Measurements from ENCODE around the gene YIF1B. TPM values are rescaled to one million over a fixed set of nuclear protein-coding genes. Genes with fewer than 3 reads are reported as not detected.

Gene YIF1B
- total RNA-seq, 2 donors from 2014 or later: 34.7 to 71.9 TPM

- intact Hi-C loops (cut with DNase I): loop anchor here (10.0 kb wide), 2 partner anchors 188 to 428 kb away; partner anchors contain the start of genes SIPA1L3 and WDR87
- Histone ChIP-seq H3K27ac (no peak overlapping the region), H3K4me3 (no peak overlapping the region), H3K9me3 (no peaks in the 10 kb centered on the region), H3K4me1 (replicated peaks) (no peaks in the 10 kb centered on the region), H3K27me3 (replicated peaks; ENCODE audit: insufficient read depth) (no peaks in the 10 kb centered on the region), H3K36me3 (no peaks in the 10 kb centered on the region)
- no peak for DNase-seq (ENCODE audit: low spot score)
- TF ChIP-seq POLR2A (IDR thresholded peaks at IDR 0.05) (no peak), CTCF (IDR thresholded peaks at IDR 0.05) (no peak), POLR2AphosphoS5 (IDR thresholded peaks at IDR 0.05) (no peak)
- 86% methylated on average over 9 of the region's 9 CpGs for WGBS
These were observed 17.5 kb upstream of the YIF1B start for GRCh38 chr19:38333245-38333644.

- intact Hi-C loops (cut with DNase I): loop anchor here (10.0 kb wide), 2 partner anchors 187 to 427 kb away; partner anchors contain the start of genes SIPA1L3 and WDR87
- no peak overlapping the region for H3K27ac ChIP-seq
These were observed 16.0 kb upstream of the YIF1B start for GRCh38 chr19:38331728-38332127.

GRCh38 chr19:38329651-38330050, 13.9 kb upstream of the YIF1B start:
- no peak for TF ChIP-seq POLR2A (IDR thresholded peaks at IDR 0.05)
- TF ChIP-seq CTCF (IDR thresholded peaks at IDR 0.05): no peak
- Histone ChIP-seq H3K27ac (no peak overlapping the region), H3K4me3 (no peak overlapping the region), H3K36me3 (peaks cover 0 to 13% of the 10 kb centered on the region in 2 donors), H3K27me3 (replicated peaks; ENCODE audit: insufficient read depth) (no peaks in the 10 kb centered on the region), H3K9me3 (no peaks in the 10 kb centered on the region), H3K4me1 (replicated peaks) (no peaks in the 10 kb centered on the region)
- intact Hi-C loops (cut with DNase I): loop anchor here (10.0 kb wide), 2 partner anchors 185 to 425 kb away; partner anchors contain the start of genes SIPA1L3 and WDR87
- no peak for DNase-seq (ENCODE audit: low spot score)
- 97% methylated on average over 7 of the region's 7 CpGs for WGBS

More at GRCh38 chr19:38331728-38332127, 16.0 kb upstream of the YIF1B start:
- Histone ChIP-seq H3K27me3 (replicated peaks; ENCODE audit: insufficient read depth) (no peaks in the 10 kb centered on the region), H3K36me3 (peaks cover 0 to 9% of the 10 kb centered on the region in 2 donors), H3K4me1 (replicated peaks) (no peaks in the 10 kb centered on the region), H3K9me3 (no peaks in the 10 kb centered on the region), H3K4me3 (no peak overlapping the region)
- TF ChIP-seq CTCF (IDR thresholded peaks at IDR 0.05) (no peak), POLR2A (IDR thresholded peaks at IDR 0.05) (no peak), POLR2AphosphoS5 (IDR thresholded peaks at IDR 0.05) (no peak)
- DNase-seq (ENCODE audit: low spot score): no peak
- 76% methylated on average over 1 of the region's 1 CpG for WGBS

GRCh38 chr19:38326591-38326990, 10.8 kb upstream of the YIF1B start:
- H3K4me1 ChIP-seq (replicated peaks): no peaks in the 10 kb centered on the region
- TF ChIP-seq POLR2A (IDR thresholded peaks at IDR 0.05): no peak
- no peak for TF ChIP-seq POLR2AphosphoS5 (IDR thresholded peaks at IDR 0.05)
- TF ChIP-seq CTCF (IDR thresholded peaks at IDR 0.05): no peak
- H3K36me3 ChIP-seq: peaks cover 0 to 13% of the 10 kb centered on the region in 2 donors
- H3K27me3 ChIP-seq (replicated peaks; ENCODE audit: insufficient read depth): no peaks in the 10 kb centered on the region
- no peak overlapping the region for H3K27ac ChIP-seq
- intact Hi-C loops (cut with DNase I): no loop called here
- no peaks in the 10 kb centered on the region for H3K9me3 ChIP-seq
- H3K4me3 ChIP-seq: no peak overlapping the region
- no peak for DNase-seq (ENCODE audit: low spot score)
- WGBS: 96% methylated on average over 22 of the region's 22 CpGs

- Histone ChIP-seq H3K27me3 (replicated peaks; ENCODE audit: insufficient read depth) (no peaks in the 10 kb centered on the region), H3K27ac (no peak overlapping the region), H3K4me3 (no peak overlapping the region), H3K4me1 (replicated peaks) (no peaks in the 10 kb centered on the region), H3K9me3 (no peaks in the 10 kb centered on the region), H3K36me3 (peaks cover 0 to 13% of the 10 kb centered on the region in 2 donors)
- 90% methylated on average over 4 of the region's 4 CpGs for WGBS
- DNase-seq (ENCODE audit: low spot score): no peak
- intact Hi-C loops (cut with DNase I): no loop called here
- no peak for TF ChIP-seq CTCF (IDR thresholded peaks at IDR 0.05)
- TF ChIP-seq POLR2AphosphoS5 (IDR thresholded peaks at IDR 0.05): no peak
- TF ChIP-seq POLR2A (IDR thresholded peaks at IDR 0.05): no peak
These were observed 8.7 kb upstream of the YIF1B start for GRCh38 chr19:38324431-38324830.
